ENCODE measurements around the gene EDN2.
A peak's percentile ranks its signal among the peaks of the same experiment; 100 is the strongest.

The EDN2 gene

GRCh38 chr1:41507110-41507720 lies 22.7 kb upstream of the EDN2 start:
- no peak for DNase-seq (ENCODE audit: low read depth)
- TF ChIP-seq CTCF (IDR thresholded peaks at IDR 0.05; ENCODE audit: low read length, missing control alignments) = no peak

GRCh38 chr1:41504114-41505035 lies 19.9 kb upstream of the EDN2 start:
- TF ChIP-seq CTCF (IDR thresholded peaks at IDR 0.05; ENCODE audit: low read length, missing control alignments) = no peak
- H3K4me3 ChIP-seq (replicated peaks; ENCODE audit: low read depth, low read length) = no peak overlapping the region
- DNase-seq (ENCODE audit: low read depth) = peak; percentile 40

More at GRCh38 chr1:41507110-41507720, 22.7 kb upstream of the EDN2 start:
- no peak overlapping the region for H3K4me3 ChIP-seq (replicated peaks; ENCODE audit: low read depth, low read length)

GRCh38 chr1:41503538-41504113 lies 19.1 kb upstream of the EDN2 start:
- no peak for DNase-seq (ENCODE audit: low read depth)
- TF ChIP-seq CTCF (IDR thresholded peaks at IDR 0.05; ENCODE audit: low read length, missing control alignments) = peak; percentile 10
- no peak overlapping the region for H3K4me3 ChIP-seq (replicated peaks; ENCODE audit: low read depth, low read length)

GRCh38 chr1:41502912-41503311 lies 18.4 kb upstream of the EDN2 start:
- H3K4me3 ChIP-seq (replicated peaks; ENCODE audit: low read depth, low read length) = no peak overlapping the region
- TF ChIP-seq CTCF (IDR thresholded peaks at IDR 0.05; ENCODE audit: low read length, missing control alignments) = no peak
- no peak for DNase-seq (ENCODE audit: low read depth)

- H3K4me3 ChIP-seq (replicated peaks; ENCODE audit: low read depth, low read length) = no peak overlapping the region
- no peak for DNase-seq (ENCODE audit: low read depth)
- TF ChIP-seq CTCF (IDR thresholded peaks at IDR 0.05; ENCODE audit: low read length, missing control alignments) = no peak
Measured at GRCh38 chr1:41501581-41501980, 17.1 kb upstream of the EDN2 start.

GRCh38 chr1:41500781-41501518 lies 16.5 kb upstream of the EDN2 start:
- TF ChIP-seq CTCF (IDR thresholded peaks at IDR 0.05; ENCODE audit: low read length, missing control alignments) = no peak
- no peak for DNase-seq (ENCODE audit: low read depth)
- H3K4me3 ChIP-seq (replicated peaks; ENCODE audit: low read depth, low read length) = no peak overlapping the region
